MM.1S (cell line): Measurements from ENCODE around the gene ACBD7.

Experiments used
- DNase-seq: peaks from one replicate; pipeline ENCODE4 v3.0.0-alpha.2; 2015
- H2AFZ ChIP-seq: fragments of 300-600 bp; sonication (generic); 2 replicates; pipeline ENCODE4 v1.6.0; 2016; ENCODE audit warnings: antibody characterized with exemption, low read length
- H3F3A ChIP-seq: fragments of 300-600 bp; sonication (generic); 2 replicates; pipeline ENCODE4 v1.6.1; 2016; ENCODE audit warnings: mild to moderate bottlenecking, antibody characterized with exemption, low read length, moderate library complexity, mixed read lengths; ENCODE audit not compliant: insufficient read depth
- H3K27ac ChIP-seq: fragments of 300-600 bp; sonication (generic); 2 replicates; pipeline ENCODE4 v1.5.1; 2016; ENCODE audit warnings: mild to moderate bottlenecking, low read length
- H3K27me3 ChIP-seq: fragments of 300-600 bp; sonication (generic); replicated peaks from 2 replicates; pipeline ENCODE4 v1.6.0; 2016; ENCODE audit warnings: low read length; ENCODE audit not compliant: insufficient read depth
- H3K36me3 ChIP-seq: fragments of 300-600 bp; sonication (generic); replicated peaks from 2 replicates; pipeline ENCODE4 v1.6.1; 2016; ENCODE audit warnings: mild to moderate bottlenecking, low read length, mixed read lengths; ENCODE audit not compliant: insufficient read depth
- H3K4me1 ChIP-seq: fragments of 300-600 bp; sonication (generic); 2 replicates; pipeline ENCODE4 v1.6.1; 2016; ENCODE audit warnings: low read length, mixed read lengths
- H3K4me2 ChIP-seq: fragments of 300-600 bp; sonication (generic); 2 replicates; pipeline ENCODE4 v1.6.0; 2016; ENCODE audit warnings: low read depth, low read length
- H3K4me3 ChIP-seq: fragments of 300-600 bp; sonication (generic); 2 replicates; pipeline ENCODE4 v1.5.1; 2016; ENCODE audit warnings: low read length, mixed read lengths
- H3K79me2 ChIP-seq: fragments of 300-600 bp; sonication (generic); 2 replicates; pipeline ENCODE4 v1.6.1; 2016; ENCODE audit warnings: mixed run types, low read length, mixed read lengths
- H3K9ac ChIP-seq: fragments of 300-600 bp; sonication (generic); 2 replicates; pipeline ENCODE4 v1.6.1; 2016; ENCODE audit warnings: low read length, mixed read lengths
- H3K9me2 ChIP-seq: fragments of 300-600 bp; sonication (generic); replicated peaks from 2 replicates; pipeline ENCODE4 v1.6.1; 2016; ENCODE audit warnings: mild to moderate bottlenecking, low read length, mixed read lengths; ENCODE audit not compliant: insufficient read depth
- H3K9me3 ChIP-seq: fragments of 300-600 bp; sonication (generic); replicated peaks from 2 replicates; pipeline ENCODE4 v1.6.1; 2016; ENCODE audit warnings: mild to moderate bottlenecking, low read length, mixed read lengths; ENCODE audit not compliant: insufficient read depth
- H4K20me1 ChIP-seq: fragments of 300-600 bp; sonication (generic); 2 replicates; pipeline ENCODE4 v1.6.1; 2016; ENCODE audit warnings: mild to moderate bottlenecking, low read length, moderate library complexity, mixed read lengths; ENCODE audit not compliant: insufficient read depth
- CTCF ChIP-seq: fragments of 300-600 bp; sonication (generic); IDR thresholded peaks from 2 replicates; pipeline ENCODE4 v1.5.1; 2016; ENCODE audit warnings: antibody characterized with exemption, low read length, mixed read lengths
- EZH2 ChIP-seq: fragments of 300-600 bp; sonication (generic); optimal IDR thresholded peaks from 2 replicates; pipeline ENCODE3; 2017; ENCODE audit warnings: low read depth, mild to moderate bottlenecking, antibody characterized with exemption, low read length, mixed read lengths
- EZH2phosphoT487 ChIP-seq: fragments of 300-600 bp; sonication (generic); IDR thresholded peaks from 2 replicates; pipeline ENCODE4 v1.6.1; 2018; ENCODE audit warnings: antibody characterized with exemption, low read length

The ACBD7 gene

GRCh38 chr10:15136129-15137035 is 47.8 kb upstream of the ACBD7 start:
- Histone ChIP-seq H2AFZ (no peak overlapping the region), H3K4me1 (no peaks in the 10 kb centered on the region), H3K27ac (no peak overlapping the region), H3K4me3 (no peak overlapping the region), H3K9me2 (no peaks in the 10 kb centered on the region), H3F3A (no peaks in the 10 kb centered on the region), H3K36me3 (no peaks in the 10 kb centered on the region), H3K79me2 (no peaks in the 10 kb centered on the region), H3K9me3 (no peaks in the 10 kb centered on the region), H3K4me2 (no peak overlapping the region), H4K20me1 (no peaks in the 10 kb centered on the region), H3K27me3 (no peaks in the 10 kb centered on the region), H3K9ac (no peak overlapping the region)
- no peak for TF ChIP-seq EZH2
- TF ChIP-seq EZH2phosphoT487 = no peak
- TF ChIP-seq CTCF = no peak
- no peak for DNase-seq

- TF ChIP-seq EZH2 (no peak), CTCF (no peak), EZH2phosphoT487 (no peak)
- Histone ChIP-seq H3K27ac (no peak overlapping the region), H3F3A (no peaks in the 10 kb centered on the region), H2AFZ (no peak overlapping the region), H3K9me2 (no peaks in the 10 kb centered on the region), H3K4me1 (no peaks in the 10 kb centered on the region), H3K4me3 (no peak overlapping the region), H3K27me3 (no peaks in the 10 kb centered on the region), H4K20me1 (no peaks in the 10 kb centered on the region), H3K4me2 (no peak overlapping the region), H3K79me2 (no peaks in the 10 kb centered on the region), H3K9me3 (no peaks in the 10 kb centered on the region), H3K36me3 (no peaks in the 10 kb centered on the region), H3K9ac (no peak overlapping the region)
- DNase-seq = no peak
These were observed 42.8 kb upstream of the ACBD7 start for GRCh38 chr10:15131330-15131729.

GRCh38 chr10:15124908-15125307 is 36.3 kb upstream of the ACBD7 start:
- Histone ChIP-seq H3F3A (peaks cover 14% of the 10 kb centered on the region), H3K36me3 (no peaks in the 10 kb centered on the region), H3K4me3 (no peak overlapping the region), H3K27me3 (no peaks in the 10 kb centered on the region), H2AFZ (no peak overlapping the region), H3K4me2 (no peak overlapping the region), H3K79me2 (no peaks in the 10 kb centered on the region), H3K9me3 (no peaks in the 10 kb centered on the region), H3K9ac (no peak overlapping the region), H3K9me2 (no peaks in the 10 kb centered on the region), H4K20me1 (no peaks in the 10 kb centered on the region), H3K4me1 (peaks cover 13% of the 10 kb centered on the region), H3K27ac (no peak overlapping the region)
- DNase-seq = no peak
- no peak for TF ChIP-seq EZH2phosphoT487
- TF ChIP-seq CTCF = no peak
- no peak for TF ChIP-seq EZH2
